ENCODE measurements around the gene ELAVL2.

Gene ELAVL2

GRCh38 chr9:23693374-23693773 is 132.7 kb downstream of the ELAVL2 start:
- TF ChIP-seq GATA2 (IDR thresholded peaks at IDR 0.05; ENCODE audit: low read depth, low read length) (no peak), GATA3 (IDR thresholded peaks at IDR 0.05; ENCODE audit: low read depth, low read length) (no peak)

- TF ChIP-seq GATA2 (IDR thresholded peaks at IDR 0.05; ENCODE audit: low read depth, low read length) (no peak), GATA3 (IDR thresholded peaks at IDR 0.05; ENCODE audit: low read depth, low read length) (no peak)
Measured at GRCh38 chr9:23686896-23687295, 139.1 kb downstream of the ELAVL2 start.

- TF ChIP-seq GATA3 (IDR thresholded peaks at IDR 0.05; ENCODE audit: low read depth, low read length) (no peak), GATA2 (IDR thresholded peaks at IDR 0.05; ENCODE audit: low read depth, low read length) (no peak)
Measured at GRCh38 chr9:23686257-23686656, 139.8 kb downstream of the ELAVL2 start.

- TF ChIP-seq GATA3 (IDR thresholded peaks at IDR 0.05; ENCODE audit: low read depth, low read length): no peak
- TF ChIP-seq GATA2 (IDR thresholded peaks at IDR 0.05; ENCODE audit: low read depth, low read length): no peak
Measured at GRCh38 chr9:23683611-23684061, 142.4 kb downstream of the ELAVL2 start.

GRCh38 chr9:23682891-23683431 is 143.1 kb downstream of the ELAVL2 start:
- no peak for TF ChIP-seq GATA2 (IDR thresholded peaks at IDR 0.05; ENCODE audit: low read depth, low read length)
- TF ChIP-seq GATA3 (IDR thresholded peaks at IDR 0.05; ENCODE audit: low read depth, low read length): no peak

- TF ChIP-seq GATA2 (IDR thresholded peaks at IDR 0.05; ENCODE audit: low read depth, low read length) (no peak), GATA3 (IDR thresholded peaks at IDR 0.05; ENCODE audit: low read depth, low read length) (no peak)
Measured at GRCh38 chr9:23682352-23682751, 143.7 kb downstream of the ELAVL2 start.

GRCh38 chr9:23677446-23677845 is 148.6 kb downstream of the ELAVL2 start:
- TF ChIP-seq GATA2 (IDR thresholded peaks at IDR 0.05; ENCODE audit: low read depth, low read length) (no peak), GATA3 (IDR thresholded peaks at IDR 0.05; ENCODE audit: low read depth, low read length) (no peak)

- TF ChIP-seq GATA2 (IDR thresholded peaks at IDR 0.05; ENCODE audit: low read depth, low read length) (no peak), GATA3 (IDR thresholded peaks at IDR 0.05; ENCODE audit: low read depth, low read length) (no peak)
Measured at GRCh38 chr9:23674016-23674585, 151.9 kb downstream of the ELAVL2 start.

GRCh38 chr9:23672151-23672550 is 153.9 kb downstream of the ELAVL2 start:
- no peak for TF ChIP-seq GATA2 (IDR thresholded peaks at IDR 0.05; ENCODE audit: low read depth, low read length)
- no peak for TF ChIP-seq GATA3 (IDR thresholded peaks at IDR 0.05; ENCODE audit: low read depth, low read length)

- TF ChIP-seq GATA3 (IDR thresholded peaks at IDR 0.05; ENCODE audit: low read depth, low read length) (no peak), GATA2 (IDR thresholded peaks at IDR 0.05; ENCODE audit: low read depth, low read length) (no peak)
Measured at GRCh38 chr9:23669776-23670175, 156.3 kb downstream of the ELAVL2 start.

GRCh38 chr9:23665635-23666034 is 160.4 kb downstream of the ELAVL2 start:
- TF ChIP-seq GATA2 (IDR thresholded peaks at IDR 0.05; ENCODE audit: low read depth, low read length) (no peak), GATA3 (IDR thresholded peaks at IDR 0.05; ENCODE audit: low read depth, low read length) (no peak)

- no peak for TF ChIP-seq GATA2 (IDR thresholded peaks at IDR 0.05; ENCODE audit: low read depth, low read length)
- TF ChIP-seq GATA3 (IDR thresholded peaks at IDR 0.05; ENCODE audit: low read depth, low read length): no peak
Measured at GRCh38 chr9:23665051-23665450, 161.0 kb downstream of the ELAVL2 start.

GRCh38 chr9:23663946-23664345 is 162.1 kb downstream of the ELAVL2 start:
- TF ChIP-seq GATA2 (IDR thresholded peaks at IDR 0.05; ENCODE audit: low read depth, low read length): no peak
- TF ChIP-seq GATA3 (IDR thresholded peaks at IDR 0.05; ENCODE audit: low read depth, low read length): no peak

GRCh38 chr9:23663536-23663935 is 162.5 kb downstream of the ELAVL2 start:
- peak; percentile 25; the same call in 1 of the 2 replicates for TF ChIP-seq GATA2 (IDR thresholded peaks at IDR 0.05; ENCODE audit: low read depth, low read length)
- no peak for TF ChIP-seq GATA3 (IDR thresholded peaks at IDR 0.05; ENCODE audit: low read depth, low read length)

- no peak for TF ChIP-seq GATA2 (IDR thresholded peaks at IDR 0.05; ENCODE audit: low read depth, low read length)
- TF ChIP-seq GATA3 (IDR thresholded peaks at IDR 0.05; ENCODE audit: low read depth, low read length): no peak
Measured at GRCh38 chr9:23663125-23663524, 162.9 kb downstream of the ELAVL2 start.
